ENCODE results near the gene PIGA.
A peak's percentile ranks its signal among the peaks of the same experiment; 100 is the strongest.

The PIGA gene, protein sequence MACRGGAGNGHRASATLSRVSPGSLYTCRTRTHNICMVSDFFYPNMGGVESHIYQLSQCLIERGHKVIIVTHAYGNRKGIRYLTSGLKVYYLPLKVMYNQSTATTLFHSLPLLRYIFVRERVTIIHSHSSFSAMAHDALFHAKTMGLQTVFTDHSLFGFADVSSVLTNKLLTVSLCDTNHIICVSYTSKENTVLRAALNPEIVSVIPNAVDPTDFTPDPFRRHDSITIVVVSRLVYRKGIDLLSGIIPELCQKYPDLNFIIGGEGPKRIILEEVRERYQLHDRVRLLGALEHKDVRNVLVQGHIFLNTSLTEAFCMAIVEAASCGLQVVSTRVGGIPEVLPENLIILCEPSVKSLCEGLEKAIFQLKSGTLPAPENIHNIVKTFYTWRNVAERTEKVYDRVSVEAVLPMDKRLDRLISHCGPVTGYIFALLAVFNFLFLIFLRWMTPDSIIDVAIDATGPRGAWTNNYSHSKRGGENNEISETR

DNA sequence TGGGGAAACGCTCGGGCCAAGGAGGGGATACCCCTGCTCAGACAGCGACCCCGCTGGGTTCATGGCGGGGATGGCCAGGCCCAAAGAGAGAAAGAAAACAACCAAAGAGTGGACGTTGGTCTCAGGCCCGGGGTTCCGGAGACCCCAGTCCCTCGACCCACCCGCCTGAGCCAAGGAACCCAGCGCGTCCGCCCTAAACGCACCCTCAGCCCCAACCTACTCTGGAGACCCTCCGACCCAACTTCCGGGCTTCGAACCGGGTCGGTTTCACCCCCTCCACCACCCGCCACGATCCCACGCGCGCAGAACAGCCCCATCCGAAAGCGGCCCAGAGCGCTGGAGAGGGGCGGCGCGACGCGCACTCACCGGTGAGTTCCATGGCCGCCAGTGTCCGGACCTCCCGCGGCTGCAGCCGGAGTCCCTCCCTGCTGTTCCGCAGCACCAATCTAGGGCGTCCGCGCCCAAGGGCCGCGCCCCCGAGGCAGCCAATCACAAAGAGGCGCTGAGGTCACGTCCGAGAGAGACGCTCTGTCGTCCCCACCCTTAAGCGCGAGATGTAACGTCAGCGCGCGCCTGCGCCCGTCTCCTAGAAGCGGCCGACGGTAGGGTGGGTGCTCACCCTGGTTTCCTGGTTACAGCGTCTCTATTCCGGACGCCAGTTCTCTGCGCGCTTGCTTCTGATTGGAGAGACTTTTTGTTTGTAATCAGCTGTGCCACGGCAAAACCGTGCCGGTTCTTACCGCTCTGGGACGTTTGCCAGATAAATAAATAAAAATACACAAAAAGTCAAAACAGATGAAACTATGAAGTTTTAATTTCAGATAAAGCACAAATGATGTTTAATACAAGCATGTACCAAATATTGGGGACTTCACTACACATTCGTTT lies at the start of gene PIGA:
Gene PIGA, minus strand, starts transcription at position 389 of the 888 bp plus-strand sequence. CDS start 3,593 bp downstream, outside the sequence.
- FAIRE-seq, result peak; percentile 71

DNA sequence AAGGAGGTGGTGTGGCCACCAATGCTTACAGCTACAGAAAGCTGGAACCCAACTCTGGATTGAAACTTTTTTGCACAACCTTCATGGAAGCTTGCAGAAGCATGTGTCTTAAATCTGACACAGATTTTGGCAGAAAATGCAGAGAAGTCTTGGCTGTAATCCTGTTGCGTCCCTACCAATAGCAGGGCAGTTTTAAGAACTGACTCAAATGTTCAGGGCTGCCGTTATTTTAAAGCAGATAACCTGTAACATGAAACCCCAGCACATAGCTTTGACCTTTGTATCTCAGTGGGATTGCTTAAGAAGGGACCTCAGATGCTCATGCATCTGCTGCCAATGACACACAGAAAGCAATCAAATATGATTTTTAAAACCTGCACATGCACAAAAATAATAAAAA lies 49.0 kb upstream of the PIGA start, which contains the start of gene VEGFD:
Gene VEGFD, minus strand, starts transcription at position 110 of the 400 bp plus-strand sequence. CDS start 467 bp downstream, outside the sequence.
- no peak for FAIRE-seq

DNA sequence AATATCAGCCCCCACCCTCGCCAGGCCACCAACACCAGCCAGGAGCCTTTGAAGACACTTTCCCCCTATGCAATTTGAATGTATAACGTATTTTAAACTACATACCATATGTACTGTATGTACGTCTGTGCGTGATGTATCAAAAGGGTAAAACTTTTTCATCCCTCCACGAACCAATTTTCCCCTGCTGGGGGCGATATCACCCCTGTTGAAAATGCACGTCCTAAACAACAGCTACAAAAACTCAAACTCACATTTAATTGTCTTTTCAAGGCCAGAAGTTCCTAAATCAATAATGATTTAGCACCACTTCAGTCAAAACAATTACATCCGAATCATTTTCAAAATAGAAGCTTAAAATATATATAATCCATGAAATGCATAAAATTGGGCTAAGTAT lies 47.5 kb upstream of the PIGA start:
- FAIRE-seq, result no peak

DNA sequence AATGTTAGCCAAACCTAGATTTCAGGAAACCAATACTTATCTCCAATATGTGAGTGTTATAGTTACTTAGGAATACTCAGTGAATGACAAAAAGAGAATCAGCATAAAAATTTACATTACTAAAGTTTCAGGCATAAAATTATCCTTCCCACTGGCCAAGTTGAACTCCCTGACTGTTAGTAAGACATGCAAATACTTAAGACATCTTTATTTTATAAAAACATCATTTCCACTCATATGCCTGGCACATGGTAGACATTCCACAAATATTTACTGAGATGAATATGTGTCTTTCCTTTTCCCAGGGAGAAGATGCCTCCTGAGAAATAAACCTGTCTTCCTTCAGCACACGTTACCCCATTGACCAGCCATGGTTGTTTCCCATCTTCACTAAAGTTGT lies 41.6 kb upstream of the PIGA start:
- FAIRE-seq, result no peak

DNA sequence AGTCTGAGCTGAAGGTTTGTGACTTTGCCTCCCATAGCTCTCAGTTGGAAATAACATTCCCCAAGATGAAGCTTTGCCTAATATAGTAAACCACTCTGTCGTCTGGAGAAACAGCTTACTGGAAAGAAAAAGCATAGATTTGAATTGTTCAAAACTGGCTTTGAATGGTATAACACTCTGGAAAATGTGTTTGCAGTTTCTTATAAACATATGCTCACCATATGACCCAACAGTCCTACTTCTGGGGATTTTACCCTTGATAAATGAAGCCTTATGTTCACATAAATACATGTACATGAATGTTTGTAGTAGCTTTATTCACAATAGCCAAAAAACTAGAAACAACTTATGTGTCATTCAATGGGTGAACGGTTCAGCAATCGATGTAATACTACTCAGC lies 38.7 kb upstream of the PIGA start:
- no peak for FAIRE-seq

DNA sequence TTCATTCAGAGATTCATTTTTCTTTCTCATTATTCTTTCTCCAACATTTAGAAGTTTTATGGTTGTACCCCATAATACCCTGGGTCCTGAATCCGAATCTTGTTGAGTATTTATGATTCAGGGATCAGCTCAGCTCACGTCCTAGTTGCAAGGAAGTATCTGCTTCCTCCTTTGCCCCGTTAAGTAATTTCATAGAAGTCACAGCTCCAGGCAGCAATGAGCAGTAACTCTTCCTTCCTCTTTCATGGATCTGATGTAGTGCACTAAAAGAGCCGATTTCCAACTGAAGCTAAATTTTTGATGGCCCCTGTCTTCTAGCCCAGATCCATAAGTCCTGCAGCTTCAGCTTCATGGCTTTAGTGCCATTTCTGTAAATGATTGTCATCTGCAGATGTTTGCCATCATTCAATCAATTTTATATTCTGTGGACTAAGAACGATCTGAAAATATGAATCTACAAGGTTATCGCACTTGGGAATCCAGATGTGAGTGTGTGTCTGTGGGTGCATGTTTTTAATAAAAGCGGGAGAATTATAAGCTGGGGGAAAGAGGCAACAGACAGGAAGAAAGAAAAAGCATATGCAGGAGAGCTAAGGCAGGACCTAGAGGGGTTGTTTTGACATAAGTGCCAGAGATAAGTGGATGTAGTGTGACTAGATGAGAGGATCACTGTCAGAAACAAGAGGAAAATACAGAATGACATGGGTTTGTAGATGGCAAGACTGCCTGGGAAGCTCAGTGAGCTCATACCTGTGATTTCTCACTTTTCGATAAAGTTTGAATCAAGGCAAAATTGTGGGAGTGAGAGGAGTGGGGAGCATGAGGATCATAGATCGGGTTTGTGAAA lies 31.4 kb upstream of the PIGA start:
- no peak for FAIRE-seq

DNA sequence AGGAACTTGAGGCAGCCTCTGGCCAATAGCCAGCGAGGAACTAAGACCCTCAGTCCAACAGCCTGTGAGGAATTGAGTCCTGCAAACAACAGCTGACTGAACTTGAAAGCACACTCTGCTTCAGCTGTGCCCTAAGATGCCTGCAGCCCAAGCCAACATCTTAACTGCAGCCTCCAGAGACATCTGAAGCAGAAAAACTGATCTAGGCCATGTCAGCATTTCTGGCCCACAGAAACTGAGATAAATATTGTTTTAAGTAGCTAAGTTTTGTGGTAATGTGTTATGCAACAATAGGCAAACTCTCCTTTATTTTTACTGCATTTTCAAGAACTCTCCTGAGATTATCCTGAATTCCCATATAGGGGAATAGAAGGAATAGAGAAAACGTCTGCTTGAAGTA lies 24.4 kb upstream of the PIGA start:
- no peak for FAIRE-seq

DNA sequence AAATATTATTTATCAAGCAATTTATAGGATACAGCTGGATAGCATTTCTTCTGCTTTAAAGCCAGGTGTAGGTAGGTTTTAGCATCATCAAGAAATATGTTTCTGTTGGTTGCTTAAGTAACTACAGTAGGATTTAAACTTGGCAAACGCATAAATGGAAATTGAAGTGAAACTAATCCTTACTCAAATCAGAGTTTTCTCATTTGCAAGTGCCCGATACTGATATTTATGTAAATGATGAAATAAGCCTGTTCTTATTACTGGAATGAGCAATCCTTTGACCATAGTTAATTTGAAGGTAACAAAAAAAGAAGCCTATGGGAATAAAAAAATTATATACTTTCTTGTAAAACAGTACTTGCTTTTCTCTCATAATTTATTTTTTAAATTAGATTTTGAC lies 23.2 kb upstream of the PIGA start:
- FAIRE-seq, result no peak

DNA sequence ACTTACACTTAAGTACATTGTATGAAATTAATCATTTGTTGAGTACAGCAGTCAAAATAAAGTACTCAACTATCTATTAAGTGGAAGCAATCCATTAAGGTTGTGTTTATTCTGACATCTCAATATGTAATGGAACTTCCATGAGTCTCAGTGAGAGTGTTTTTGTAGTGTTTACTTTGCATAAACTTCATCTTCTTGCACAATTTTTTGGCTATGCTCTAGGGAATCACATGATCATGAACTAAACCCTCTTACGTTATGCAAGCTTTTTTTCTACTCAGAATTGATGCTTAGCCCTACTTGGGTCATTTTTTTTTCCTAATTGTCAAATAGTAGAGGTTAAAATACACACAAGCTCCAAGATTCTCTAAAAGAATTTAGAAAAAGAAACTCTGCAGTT lies 21.1 kb upstream of the PIGA start:
- FAIRE-seq, result no peak

DNA sequence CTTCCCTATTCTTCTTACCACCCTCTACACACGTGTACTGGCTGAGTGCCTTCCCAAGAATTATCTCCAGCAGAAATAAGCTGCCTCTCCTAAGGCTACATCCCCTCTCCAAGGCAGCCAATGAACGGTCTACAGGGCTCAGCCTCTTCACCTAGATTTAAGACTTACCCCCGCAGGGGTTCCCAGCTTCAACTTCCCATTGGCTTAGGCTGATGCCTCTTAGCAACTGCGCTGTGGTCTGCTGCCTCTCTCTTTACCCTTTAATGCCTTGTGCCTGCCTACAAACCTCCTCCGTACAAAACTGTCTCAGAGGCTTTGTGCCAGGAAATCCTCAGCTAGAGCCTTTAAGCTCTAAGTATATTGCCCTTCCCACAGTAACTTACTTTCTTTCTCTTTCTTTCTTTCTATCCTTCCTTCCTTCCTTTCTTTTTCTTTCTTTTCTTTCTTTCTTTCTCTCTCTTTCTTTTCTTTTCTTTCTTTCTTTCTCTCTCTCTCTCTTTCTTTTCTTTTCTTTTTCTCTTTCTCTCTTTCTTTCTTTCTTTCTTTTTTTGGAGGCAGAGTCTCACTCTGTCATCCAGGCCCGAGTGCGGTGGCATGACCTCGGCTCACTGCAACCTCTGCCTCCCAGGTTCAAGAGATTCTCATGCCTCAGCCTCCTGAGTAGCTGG lies 15.1 kb upstream of the PIGA start:
- no peak for FAIRE-seq

DNA sequence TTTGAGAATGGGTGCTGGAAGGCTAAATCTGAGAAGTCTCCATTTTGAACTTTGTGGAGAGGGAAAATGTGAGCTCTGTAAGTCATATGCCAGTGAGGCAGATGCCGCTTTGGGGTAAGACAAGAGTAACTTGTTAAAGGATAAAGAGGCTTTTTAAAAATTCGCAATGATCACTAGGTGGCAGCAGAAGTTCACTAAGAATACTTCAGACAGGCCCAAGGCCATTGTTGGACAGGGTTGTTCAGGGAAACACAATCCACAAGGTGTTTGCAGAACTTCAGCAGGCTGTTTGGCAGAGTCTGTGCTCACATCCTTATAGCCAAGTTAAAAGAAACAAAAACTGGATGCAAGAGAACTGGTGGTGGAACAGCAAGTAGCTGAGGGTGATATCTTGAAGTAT lies 13.7 kb upstream of the PIGA start:
- peak; percentile 3 for FAIRE-seq

DNA sequence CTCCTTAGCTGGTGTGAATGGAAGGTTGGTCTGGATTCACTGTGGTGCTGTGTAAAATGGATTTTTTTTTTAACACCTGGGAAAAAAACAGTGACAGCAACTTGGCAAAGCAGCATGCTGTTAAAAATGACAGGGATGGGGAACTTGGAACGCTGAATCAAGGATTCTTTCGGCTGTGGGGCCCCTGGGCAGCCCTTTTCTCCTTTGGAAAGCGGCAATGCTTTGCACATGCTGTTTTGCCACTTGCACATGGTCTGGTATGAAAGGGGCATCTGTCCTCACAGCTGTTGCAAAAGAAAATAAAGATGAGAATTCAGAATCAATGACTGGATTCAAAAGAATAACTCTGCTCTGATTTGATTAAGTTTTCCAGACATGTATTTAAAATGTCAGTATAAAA lies 10.7 kb upstream of the PIGA start:
- FAIRE-seq, result no peak

DNA sequence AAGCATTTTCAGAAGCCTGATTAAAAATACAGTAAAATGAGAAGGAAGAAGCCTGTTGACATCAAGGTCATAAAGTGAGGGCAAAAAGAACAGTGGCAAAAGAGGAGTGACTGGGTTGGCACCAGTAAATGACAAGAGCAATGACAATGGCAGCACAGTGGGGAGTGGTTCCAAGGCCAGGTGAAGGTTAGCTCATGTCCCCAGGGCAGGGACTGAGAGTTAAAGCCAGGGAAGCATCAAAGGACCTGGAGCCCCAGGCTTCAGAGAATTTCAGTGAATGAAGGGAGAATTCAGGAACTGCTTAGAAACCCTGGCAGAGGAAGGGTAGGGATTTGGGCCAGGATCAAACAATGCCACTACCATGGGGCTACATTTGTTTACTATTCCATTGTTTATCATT lies 8.8 kb upstream of the PIGA start:
- FAIRE-seq, result no peak

DNA sequence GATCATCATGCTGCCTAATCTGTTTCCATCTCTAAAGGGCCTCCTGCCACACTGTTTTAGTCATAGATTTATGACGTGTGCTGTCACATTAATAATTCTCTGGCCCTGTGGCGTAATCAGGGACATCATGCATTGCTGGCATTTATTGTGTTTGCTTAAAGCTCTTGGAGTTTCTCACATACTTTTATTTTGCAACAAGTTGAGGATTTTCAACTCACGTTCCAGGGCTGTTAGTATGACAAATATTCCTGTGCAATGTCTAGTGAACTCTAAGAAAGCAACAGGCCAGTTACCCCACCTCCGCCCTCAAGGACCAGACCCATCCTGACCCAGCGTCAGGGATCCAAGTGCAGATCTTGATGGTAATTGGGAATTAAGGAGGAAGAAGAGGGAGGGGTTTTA lies 7.8 kb upstream of the PIGA start:
- FAIRE-seq, result no peak

DNA sequence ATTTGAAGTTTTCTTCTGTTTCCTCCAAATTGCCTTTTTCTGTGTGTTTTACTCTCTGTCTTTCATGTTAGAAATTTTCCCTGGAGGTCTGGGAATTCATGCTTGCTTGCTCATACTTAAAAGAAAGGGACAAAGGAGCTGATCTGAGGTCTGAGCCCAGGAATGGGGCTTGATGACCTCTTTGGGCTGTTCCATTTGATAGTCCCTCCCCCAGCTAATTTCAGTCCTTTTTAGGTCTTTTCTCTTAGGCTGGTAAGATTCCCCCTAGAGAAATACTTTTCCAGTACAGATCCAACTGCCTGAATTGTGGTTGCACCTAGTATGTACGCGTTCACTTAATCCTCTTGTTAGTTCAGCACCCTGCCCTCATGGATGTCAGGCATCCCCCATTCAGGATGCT lies 5.5 kb upstream of the PIGA start:
- no peak for FAIRE-seq

DNA sequence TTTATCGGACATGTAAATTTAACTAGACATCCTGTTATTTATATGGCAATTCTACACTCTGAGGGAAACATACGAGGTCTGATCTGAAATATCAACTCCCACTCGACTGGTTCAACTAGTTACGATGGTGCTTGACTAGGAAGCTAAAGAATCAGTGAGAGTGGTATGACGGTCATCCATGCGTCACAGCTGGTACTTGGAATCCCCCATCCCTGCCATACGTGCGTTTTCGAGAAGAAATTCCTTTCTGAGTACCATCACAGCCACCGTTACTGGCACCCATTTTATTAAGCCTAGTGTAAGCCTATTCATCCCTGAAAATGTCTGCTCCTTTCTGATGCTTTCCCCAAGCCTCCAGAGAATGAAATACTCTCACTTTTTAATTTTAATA lies 695 bp upstream of the PIGA start:
- no peak for FAIRE-seq

DNA sequence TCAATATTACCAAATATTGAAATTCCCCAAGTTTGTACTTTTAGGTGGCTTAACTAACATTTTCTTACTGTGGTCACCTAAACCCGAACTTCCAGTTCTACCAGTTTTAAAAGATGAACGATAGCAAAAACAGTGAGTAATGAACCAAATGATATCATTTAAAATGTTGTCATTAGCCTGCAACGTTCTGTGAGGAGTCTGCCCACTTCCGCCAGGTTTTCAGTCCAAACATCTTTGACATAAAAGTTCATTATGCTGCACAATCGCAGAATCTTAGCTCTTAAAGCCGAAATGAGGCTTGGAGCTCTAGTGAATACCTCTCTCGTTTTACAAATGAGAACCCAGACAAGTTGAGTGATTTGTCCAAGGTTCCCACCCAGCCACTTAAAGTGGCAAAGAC lies 762 bp downstream of the PIGA start:
- FAIRE-seq, result no peak

DNA sequence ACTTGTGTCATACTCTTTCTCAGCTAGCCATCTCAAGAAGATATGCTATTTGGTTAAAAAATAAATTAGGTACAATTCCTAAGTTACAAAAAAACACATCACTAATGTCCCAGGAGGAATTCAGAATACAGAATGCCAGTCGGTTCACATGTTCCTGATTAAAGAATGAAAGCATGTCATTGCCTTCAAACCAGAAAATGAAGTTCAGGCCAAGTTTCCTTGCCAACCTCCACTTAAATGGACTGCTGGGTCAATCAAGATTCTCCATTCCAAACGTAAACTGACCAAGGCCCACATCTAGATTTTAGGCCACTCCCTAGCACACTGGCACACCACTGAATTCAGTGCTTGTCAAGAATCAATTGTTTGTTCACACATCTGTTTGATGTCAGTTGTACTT lies 6.5 kb downstream of the PIGA start:
- FAIRE-seq, result no peak

DNA sequence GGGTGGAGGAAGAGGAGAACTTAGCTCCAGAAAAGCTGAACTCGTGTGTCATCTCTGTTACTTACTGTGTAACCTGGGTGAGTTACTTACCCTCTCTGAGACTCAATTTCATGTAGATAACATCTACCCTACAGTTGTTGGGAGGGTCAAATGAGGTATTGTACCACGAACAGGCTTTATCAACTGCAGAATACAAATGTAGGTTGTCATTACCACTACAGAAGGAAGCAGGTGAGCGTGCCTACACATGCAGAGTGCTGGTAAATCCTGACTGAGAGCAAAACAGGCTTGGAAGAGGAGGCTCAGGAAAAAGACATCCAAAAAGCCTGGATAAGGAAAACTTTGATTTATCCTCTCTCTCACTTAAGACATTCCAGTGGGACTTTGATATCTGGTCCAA lies 7.2 kb downstream of the PIGA start:
- no peak for FAIRE-seq

DNA sequence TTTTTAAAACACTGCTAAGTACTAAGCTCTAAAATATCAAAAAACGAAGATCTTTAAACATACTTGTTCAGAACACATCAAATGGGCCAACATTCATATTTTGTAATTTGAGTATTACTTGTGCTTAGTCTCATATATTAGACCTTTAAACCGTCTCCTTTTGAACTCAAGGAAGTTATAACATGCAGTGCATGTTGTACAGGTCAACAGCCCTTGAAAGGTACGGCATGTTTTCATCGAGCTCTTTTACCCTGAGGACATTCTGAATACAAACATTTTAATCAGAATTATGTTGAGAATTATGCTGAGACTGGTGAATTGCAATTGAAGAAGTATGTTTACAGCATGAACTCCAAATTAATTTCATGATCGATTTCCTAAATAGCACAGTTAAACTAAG lies 12.9 kb downstream of the PIGA start:
- FAIRE-seq, result no peak

DNA sequence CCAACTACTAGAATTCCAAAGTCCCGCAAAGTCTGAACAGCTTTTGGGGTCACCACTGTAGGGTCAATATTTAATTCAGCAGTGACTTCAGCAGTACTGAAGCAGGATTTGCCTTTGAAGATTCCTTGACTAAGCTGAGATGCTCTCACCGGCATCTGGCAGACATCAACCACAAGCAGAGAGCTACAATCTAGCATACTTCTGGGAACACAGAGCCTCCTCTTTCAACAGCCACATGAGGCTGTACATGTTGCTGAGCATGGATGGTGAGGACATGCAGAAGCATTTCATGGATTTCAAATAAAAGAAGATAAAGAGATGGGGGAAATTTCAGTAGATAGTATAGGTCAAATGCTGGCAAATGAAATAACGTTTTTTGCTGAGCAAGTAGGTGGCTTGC lies 13.3 kb downstream of the PIGA start:
- no peak for FAIRE-seq

DNA sequence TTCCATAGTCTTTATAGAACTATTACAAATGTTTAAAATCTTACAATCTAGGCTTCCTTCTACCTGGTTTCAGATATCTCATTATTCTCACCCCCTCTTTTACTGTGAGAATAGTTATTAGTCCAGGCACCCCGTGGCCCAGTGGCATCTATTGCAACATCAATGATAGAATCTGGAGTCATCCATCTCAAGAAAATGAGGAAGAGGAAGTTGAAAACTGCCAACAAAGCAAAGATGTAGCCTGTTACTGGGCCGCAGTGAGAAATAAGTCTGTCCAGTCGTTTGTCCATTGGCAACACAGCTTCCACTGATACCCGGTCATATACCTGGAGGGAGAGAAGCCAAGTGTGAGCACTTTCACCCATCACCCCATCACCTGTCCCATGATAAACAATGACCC lies 13.9 kb downstream of the PIGA start:
- FAIRE-seq, result no peak

Data from TTC549 (cell line).